RCC 7860 (cell line): ENCODE results near the gene ESYT1.
"Not testable (repeated sequence)": the region's sequence is repeated elsewhere in the genome, so short reads cannot be mapped to it uniquely, and the experiment has no call there.

ENCODE experiments used
- DNase-seq: peaks from one replicate; pipeline ENCODE4 v3.0.0-alpha.2; 2015; ENCODE audit warnings: low spot score
- FAIRE-seq: peaks from 2 replicates; lab custom pipeline; 2012; peaks lifted over from hg19 to GRCh38; lab: Jason Lieb, UNC

The ESYT1 gene

GRCh38 chr12:56104109-56104814 is 23.8 kb upstream of the ESYT1 start, which contains the start of gene PA2G4:
Gene PA2G4, plus strand, starts transcription at chr12:56104559. Its CDS starts 179 bp downstream, at chr12:56104738.
- FAIRE-seq (peak; percentile 86), DNase-seq (peak; percentile 96)

- DNase-seq, result peak; percentile 9
- no peak for FAIRE-seq
Observed at GRCh38 chr12:56104815-56105608, 23.1 kb upstream of the ESYT1 start.

GRCh38 chr12:56105609-56105902 is 22.5 kb upstream of the ESYT1 start:
- no peak for FAIRE-seq
- no peak for DNase-seq

- DNase-seq, result no peak
Observed at GRCh38 chr12:56107242-56107641, 20.8 kb upstream of the ESYT1 start.

GRCh38 chr12:56110571-56110970 is 17.5 kb upstream of the ESYT1 start:
- FAIRE-seq, result no peak

More at GRCh38 chr12:56107242-56107641, 20.8 kb upstream of the ESYT1 start:
- no peak for FAIRE-seq

GRCh38 chr12:56114084-56114483 is 14.0 kb upstream of the ESYT1 start:
- FAIRE-seq (no peak), DNase-seq (no peak)

More at GRCh38 chr12:56110571-56110970, 17.5 kb upstream of the ESYT1 start:
- DNase-seq, result no peak

- FAIRE-seq (no peak), DNase-seq (no peak)
Observed at GRCh38 chr12:56115329-56115728, 12.7 kb upstream of the ESYT1 start.

- peak; percentile 75 for DNase-seq
- no peak for FAIRE-seq
Observed at GRCh38 chr12:56116267-56117081, 11.6 kb upstream of the ESYT1 start, which contains the start of gene RPL41. Gene RPL41, plus strand, starts transcription at chr12:56116633.

- DNase-seq, FAIRE-seq: not testable (repeated sequence)
Observed at GRCh38 chr12:56117082-56117706, 10.9 kb upstream of the ESYT1 start.

- FAIRE-seq (peak; percentile 73), DNase-seq (peak; percentile 99)
Observed at GRCh38 chr12:56117778-56118687, 10.0 kb upstream of the ESYT1 start, which contains the start of gene ZC3H10. Gene ZC3H10, plus strand, starts transcription at chr12:56118266. Its CDS starts 2,297 bp downstream, at chr12:56120563.

GRCh38 chr12:56118688-56119357 is 9.2 kb upstream of the ESYT1 start:
- FAIRE-seq (no peak), DNase-seq (no peak)

GRCh38 chr12:56119361-56119796 is 8.7 kb upstream of the ESYT1 start:
- peak; percentile 79 for DNase-seq
- peak; percentile 42 for FAIRE-seq

- DNase-seq (no peak), FAIRE-seq (no peak)
Observed at GRCh38 chr12:56120158-56120846, 7.8 kb upstream of the ESYT1 start.

- no peak for FAIRE-seq
- no peak for DNase-seq
Observed at GRCh38 chr12:56121204-56121870, 6.7 kb upstream of the ESYT1 start.

- no peak for FAIRE-seq
- DNase-seq, result no peak
Observed at GRCh38 chr12:56122637-56123036, 5.4 kb upstream of the ESYT1 start.

GRCh38 chr12:56124133-56124532 is 3.9 kb upstream of the ESYT1 start:
- FAIRE-seq (no peak), DNase-seq (no peak)

GRCh38 chr12:56126732-56127239 is 1.3 kb upstream of the ESYT1 start:
- no peak for DNase-seq
- no peak for FAIRE-seq

- no peak for DNase-seq
- no peak for FAIRE-seq
Observed at GRCh38 chr12:56127485-56127887, 581 bp upstream of the ESYT1 start.
